ENCODE measurements around the gene CNOT3.

Gene CNOT3

GRCh38 chr19:54191011-54191810, 53.6 kb downstream of the CNOT3 start, which contains the start of gene TSEN34 (continued):
- 0 out of 2 replicates have a peak, but pooled peaks have one; percentile 11 for TF ChIP-seq OSR2 (tag by site-specific recombination; IDR thresholded peaks at IDR 0.05)
- no peak for TF ChIP-seq ZNF654 (tag by site-specific recombination; IDR thresholded peaks at IDR 0.05; ENCODE audit: low read depth)
- no peak for TF ChIP-seq ZNF132 (tag by site-specific recombination; IDR thresholded peaks at IDR 0.05; ENCODE audit: borderline replicate concordance)
- no peak for TF ChIP-seq ZNF596 (tag by site-specific recombination; IDR thresholded peaks at IDR 0.05)
- peak; percentile 92 for TF ChIP-seq ZNF341 (tag by site-specific recombination; IDR thresholded peaks at IDR 0.05; ENCODE audit: low read depth)
- peak; percentile 89 for TF ChIP-seq ZBTB26 (tag by site-specific recombination; optimal IDR thresholded peaks at IDR 0.05)
- no peak for TF ChIP-seq ZNF629 (tag by site-specific recombination; IDR thresholded peaks at IDR 0.05)
- no peak for TF ChIP-seq ZSCAN4 (tag by site-specific recombination; IDR thresholded peaks at IDR 0.05)
- TF ChIP-seq ZNF311 (tag by site-specific recombination; IDR thresholded peaks at IDR 0.05; ENCODE audit: borderline replicate concordance), result no peak
- TF ChIP-seq ZNF639 (tag by site-specific recombination; IDR thresholded peaks at IDR 0.05), result no peak
- TF ChIP-seq ZNF670 (tag by site-specific recombination; IDR thresholded peaks at IDR 0.05; ENCODE audit: low read depth), result no peak
- peak; percentile 80 for TF ChIP-seq ZNF391 (tag by site-specific recombination; IDR thresholded peaks at IDR 0.05; ENCODE audit: borderline replicate concordance, low read depth)
- peak; percentile 89; the same call in 1 of the 2 replicates for TF ChIP-seq HOXC10 (CRISPR knock-in tag; IDR thresholded peaks at IDR 0.05)
- TF ChIP-seq ZNF202 (tag by site-specific recombination; IDR thresholded peaks at IDR 0.05; ENCODE audit: borderline replicate concordance), result no peak
- TF ChIP-seq ZNF423 (tag by site-specific recombination; IDR thresholded peaks at IDR 0.05), result peak; percentile 70; the same call in 1 of the 2 replicates
- TF ChIP-seq EGR2 (tag by site-specific recombination; IDR thresholded peaks at IDR 0.05; ENCODE audit: low read depth), result peak; percentile 52; the same call in 1 of the 2 replicates
- no peak for TF ChIP-seq ZNF510 (tag by site-specific recombination; IDR thresholded peaks at IDR 0.05; ENCODE audit: insufficient replicate concordance)
- TF ChIP-seq ZNF449 (tag by site-specific recombination; IDR thresholded peaks at IDR 0.05), result 0 out of 2 replicates have a peak, but pooled peaks have one; percentile 18
- no peak for TF ChIP-seq ZNF544 (tag by site-specific recombination; IDR thresholded peaks at IDR 0.05)
- no peak for TF ChIP-seq ZNF768 (tag by site-specific recombination; IDR thresholded peaks at IDR 0.05)
- TF ChIP-seq HOXD13 (CRISPR knock-in tag; IDR thresholded peaks at IDR 0.05; ENCODE audit: borderline replicate concordance), result no peak
- TF ChIP-seq ZNF571 (tag by site-specific recombination; IDR thresholded peaks at IDR 0.05), result no peak
- no peak for TF ChIP-seq ZNF19 (tag by site-specific recombination; IDR thresholded peaks at IDR 0.05; ENCODE audit: low read depth)
- peak; percentile 86 for TF ChIP-seq PBX3 (CRISPR knock-in tag; IDR thresholded peaks at IDR 0.05)
- no peak for TF ChIP-seq ZNF549 (tag by site-specific recombination; IDR thresholded peaks at IDR 0.05)
- no peak for TF ChIP-seq INSM2 (tag by site-specific recombination; IDR thresholded peaks at IDR 0.05)
- peak; percentile 88 for TF ChIP-seq KLF10 (tag by site-specific recombination; IDR thresholded peaks at IDR 0.05)
- TF ChIP-seq ZNF701 (tag by site-specific recombination; IDR thresholded peaks at IDR 0.05), result no peak
- TF ChIP-seq ATF2 (tag by site-specific recombination; IDR thresholded peaks at IDR 0.05; ENCODE audit: low read depth), result no peak
